NCI-H69 (cell line): ENCODE measurements around the gene SGCE.

ENCODE experiments used
- DNase-seq: peaks from one replicate; lab custom pipeline; 2025; lab: John Stamatoyannopoulos, UW

The SGCE gene

GRCh38 chr7:94621120-94621519 is 34.8 kb downstream of the SGCE start:
- DNase-seq = peak; percentile 45

DNA sequence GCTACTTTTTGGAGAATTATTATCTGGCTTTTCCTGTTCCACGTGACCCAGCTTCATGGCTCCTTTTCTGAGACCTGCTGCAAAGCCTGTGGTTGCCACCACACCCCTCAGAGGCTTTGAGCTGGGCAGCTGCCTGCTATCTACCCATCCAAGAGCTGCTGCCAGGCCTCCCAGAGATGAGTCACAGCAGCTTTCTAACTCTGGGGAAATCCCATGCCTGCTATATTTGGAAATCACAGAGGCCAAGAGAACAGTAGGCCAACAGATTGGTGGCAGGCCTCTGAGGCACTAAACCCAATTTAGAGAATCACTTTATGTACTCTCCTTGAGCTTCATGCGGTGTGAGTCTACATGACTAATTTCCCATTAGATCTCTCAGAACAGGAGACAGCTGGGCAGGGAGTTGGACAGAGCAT is 35.2 kb downstream of the SGCE start:
- DNase-seq = peak; percentile 91

GRCh38 chr7:94618126-94618525 is 37.8 kb downstream of the SGCE start:
- DNase-seq = no peak

- no peak for DNase-seq
Observed at GRCh38 chr7:94616855-94617254, 39.1 kb downstream of the SGCE start.

DNA sequence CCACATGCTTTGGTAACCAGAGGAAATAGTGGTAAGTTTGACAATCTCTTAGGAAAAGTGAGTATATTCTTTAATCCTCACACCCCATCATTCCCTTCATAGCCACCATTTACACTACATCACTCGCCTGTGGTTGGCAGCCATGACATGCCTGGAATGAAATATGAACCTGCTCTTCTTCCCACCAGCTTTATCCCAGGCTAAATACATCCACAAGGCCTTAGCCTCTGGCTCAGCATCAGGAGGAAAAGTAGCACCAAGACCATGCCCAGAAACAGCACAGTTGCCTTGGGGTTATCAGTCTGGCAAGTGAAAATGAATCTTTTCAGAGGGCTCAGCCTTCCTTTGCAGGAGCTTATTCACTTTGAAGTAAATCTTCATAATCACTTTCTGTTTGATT is 40.3 kb downstream of the SGCE start:
- no peak for DNase-seq

DNA sequence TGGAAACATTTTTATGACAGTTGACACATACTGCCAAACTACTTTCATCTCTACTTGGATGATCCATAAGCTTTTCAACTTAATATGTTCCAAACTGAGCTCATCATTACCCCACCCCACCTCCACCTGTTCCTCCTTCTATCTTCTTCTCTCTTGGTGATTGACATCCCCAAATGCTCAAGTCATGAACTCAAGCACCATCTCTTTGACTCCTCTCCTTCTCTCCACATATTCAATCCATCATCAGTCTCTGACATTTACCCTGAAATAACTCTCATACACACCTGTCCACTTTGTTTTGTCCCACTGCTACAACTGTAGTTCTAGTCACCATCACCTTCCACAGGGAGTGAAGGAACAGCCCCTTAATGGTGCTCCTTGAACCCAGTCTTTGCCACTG is 43.3 kb downstream of the SGCE start:
- DNase-seq = peak; percentile 31

GRCh38 chr7:94612253-94612652 is 43.7 kb downstream of the SGCE start:
- DNase-seq = no peak

DNA sequence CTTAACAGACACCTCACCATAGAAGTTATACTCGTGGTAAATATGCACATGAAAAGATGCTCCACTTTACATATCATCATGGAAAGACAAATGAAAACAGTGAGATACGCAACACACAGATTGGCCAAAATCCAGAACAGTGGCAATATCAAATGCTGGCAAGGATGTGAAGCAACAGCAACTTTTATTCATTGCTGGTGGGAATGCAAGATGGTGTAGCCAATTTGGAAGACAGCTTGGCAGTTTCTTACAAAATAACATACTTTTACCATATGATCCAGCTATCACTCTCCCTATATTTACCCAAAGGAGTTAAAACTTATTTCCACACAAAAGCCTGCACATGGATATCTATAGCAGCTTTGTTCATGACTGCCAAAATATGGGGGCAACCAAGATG is 46.4 kb downstream of the SGCE start:
- no peak for DNase-seq

- no peak for DNase-seq
Observed at GRCh38 chr7:94605031-94605430, 50.9 kb downstream of the SGCE start.

- DNase-seq = peak; percentile 10
Observed at GRCh38 chr7:94602181-94602580, 53.8 kb downstream of the SGCE start.

GRCh38 chr7:94600267-94600666 is 55.7 kb downstream of the SGCE start:
- no peak for DNase-seq

DNA sequence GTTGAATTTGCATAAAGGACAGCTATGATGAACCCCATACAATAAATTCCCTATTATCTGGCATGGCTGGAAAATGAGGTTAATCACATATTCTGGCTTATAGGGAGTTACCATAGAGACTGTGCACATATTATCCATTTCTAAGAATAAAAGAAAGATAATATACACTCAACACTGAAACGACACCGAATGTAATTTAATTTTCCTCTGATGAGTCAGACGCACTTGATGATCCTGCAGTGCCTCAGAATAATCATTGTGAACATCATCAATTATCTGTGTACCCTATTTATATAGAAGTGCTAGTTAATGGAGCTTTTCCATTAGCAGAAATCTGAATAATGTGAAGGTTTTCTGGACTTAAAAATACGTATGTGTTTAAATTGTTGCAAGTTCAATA is 60.2 kb downstream of the SGCE start:
- DNase-seq = no peak

DNA sequence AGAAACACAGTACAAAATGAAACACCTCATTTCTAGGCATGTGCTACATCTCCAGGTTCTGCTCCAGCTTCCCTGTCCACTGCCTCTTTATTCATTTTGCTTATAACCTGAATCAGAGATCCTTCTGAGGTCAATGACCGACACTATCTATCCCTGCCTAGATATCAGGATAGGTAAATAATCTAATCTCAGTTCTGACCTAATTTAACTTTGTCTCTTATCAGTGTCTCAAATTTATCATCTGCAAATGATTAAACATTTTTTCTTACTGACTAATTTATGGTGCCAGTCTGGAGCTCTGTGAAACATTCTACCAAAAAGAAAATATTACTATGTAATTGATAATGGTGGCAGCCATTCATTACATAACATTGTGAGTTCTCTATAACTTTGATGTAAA is 61.1 kb downstream of the SGCE start:
- DNase-seq = no peak

- DNase-seq = no peak
Observed at GRCh38 chr7:94591176-94591575, 64.8 kb downstream of the SGCE start.

DNA sequence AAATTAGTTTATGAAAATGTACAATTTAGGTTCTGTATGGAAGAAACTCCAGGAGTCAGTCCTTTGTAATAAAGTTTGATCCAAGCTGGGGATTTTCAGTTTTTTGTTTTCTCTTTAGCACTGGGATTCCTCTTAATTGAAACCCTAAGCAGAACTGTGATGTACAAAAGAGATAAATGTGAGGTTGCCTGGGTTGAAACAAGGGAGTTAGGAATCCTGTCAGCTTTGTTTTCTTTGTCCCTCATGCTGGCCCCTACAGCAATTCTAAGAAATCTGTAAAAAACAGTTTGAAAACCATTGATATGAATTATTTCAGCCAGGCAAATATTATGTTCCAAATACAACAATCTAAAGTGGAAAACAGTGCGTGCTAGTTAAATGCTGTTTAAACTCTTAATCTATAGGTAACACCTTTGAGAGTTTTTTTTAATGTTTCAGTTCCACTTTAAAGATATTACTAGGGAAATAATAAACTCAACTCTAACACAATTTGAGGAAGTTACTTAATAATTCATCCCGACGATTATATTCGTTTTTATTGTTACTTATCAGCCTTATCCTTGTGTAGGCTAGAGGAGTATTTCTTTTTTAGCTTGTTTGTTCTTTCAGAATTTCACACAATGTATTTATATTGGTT is 65.3 kb downstream of the SGCE start:
- no peak for DNase-seq

DNA sequence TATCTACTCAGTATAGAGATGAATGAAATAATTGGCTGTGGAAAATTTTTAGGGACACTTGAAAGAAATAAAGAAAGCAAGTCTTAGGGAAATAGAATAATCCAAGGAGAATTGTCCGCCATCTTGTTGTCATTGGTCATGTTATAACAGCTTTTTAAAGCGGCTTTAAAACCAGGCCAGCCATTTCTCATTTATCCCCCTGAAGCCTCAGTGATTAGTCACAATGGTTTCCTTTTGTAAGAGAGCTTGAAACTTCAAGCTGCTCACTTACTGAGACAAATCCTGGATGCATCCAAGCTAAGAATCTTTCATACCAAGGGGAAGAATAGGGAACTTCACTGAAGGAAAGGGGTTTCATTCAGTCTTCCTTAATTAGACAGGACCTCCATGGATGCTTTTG is 67.9 kb downstream of the SGCE start:
- no peak for DNase-seq

DNA sequence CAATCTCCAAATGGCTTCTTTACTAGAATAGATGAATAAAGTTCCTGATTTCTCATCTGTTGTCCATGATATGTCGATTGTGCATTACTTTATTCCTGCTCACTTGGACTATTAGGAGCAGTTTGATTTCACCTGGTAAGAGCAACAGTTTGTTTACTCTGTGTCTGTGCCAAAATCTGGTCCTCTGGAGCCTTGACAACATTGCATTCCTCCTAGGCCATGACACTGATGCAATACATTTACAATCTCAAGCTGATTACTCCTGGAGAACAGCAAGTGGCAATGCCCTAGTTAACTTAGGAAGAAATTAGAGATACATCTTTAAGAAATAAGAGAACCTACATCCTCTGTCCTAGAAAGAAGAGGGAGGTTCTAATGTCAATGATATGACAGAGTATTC is 71.8 kb downstream of the SGCE start:
- peak; percentile 31 for DNase-seq

GRCh38 chr7:94580601-94581000 is 75.3 kb downstream of the SGCE start:
- peak; percentile 37 for DNase-seq

DNA sequence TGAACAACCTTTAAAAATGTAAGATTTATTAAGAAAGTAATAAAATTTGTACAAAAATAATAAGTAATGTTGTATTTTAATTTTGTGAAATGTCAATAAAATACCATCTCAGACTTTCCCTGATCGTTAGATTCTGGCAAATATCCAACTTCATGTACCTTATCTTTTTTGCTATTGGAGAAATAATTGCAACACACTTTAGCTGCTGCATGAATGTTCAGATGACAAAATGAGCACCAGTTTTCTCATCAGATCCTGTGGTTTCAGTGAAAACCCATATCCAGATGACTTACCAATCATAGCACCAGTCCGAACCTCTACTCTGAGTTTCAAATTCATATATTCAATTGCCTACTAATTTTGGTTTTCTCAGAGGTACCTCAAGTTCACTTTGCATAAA is 76.5 kb downstream of the SGCE start:
- no peak for DNase-seq

GRCh38 chr7:94578614-94579013 is 77.3 kb downstream of the SGCE start:
- no peak for DNase-seq

GRCh38 chr7:94577357-94577756 is 78.6 kb downstream of the SGCE start:
- no peak for DNase-seq

- no peak for DNase-seq
Observed at GRCh38 chr7:94576316-94576715, 79.6 kb downstream of the SGCE start.

GRCh38 chr7:94575646-94576045 is 80.3 kb downstream of the SGCE start:
- no peak for DNase-seq

DNA sequence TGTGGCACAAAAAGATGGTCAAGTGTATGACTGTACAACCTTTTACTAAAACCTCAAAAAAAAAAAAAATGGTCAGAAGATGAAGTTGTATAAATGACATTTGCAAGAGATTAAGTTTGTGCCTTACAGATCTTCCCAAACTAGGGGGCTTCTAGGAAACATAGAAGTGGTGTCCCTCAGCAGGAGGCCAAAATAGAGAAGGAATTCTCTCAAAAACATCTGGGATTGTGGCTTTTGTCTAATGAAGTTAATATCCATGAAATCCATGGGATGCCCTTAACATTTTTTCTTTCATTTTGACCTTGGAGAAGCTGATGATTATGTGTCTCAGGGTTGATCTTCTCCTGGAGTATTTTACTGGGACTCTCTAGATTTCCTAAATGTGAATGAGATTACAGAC is 84.1 kb downstream of the SGCE start:
- DNase-seq = no peak

DNA sequence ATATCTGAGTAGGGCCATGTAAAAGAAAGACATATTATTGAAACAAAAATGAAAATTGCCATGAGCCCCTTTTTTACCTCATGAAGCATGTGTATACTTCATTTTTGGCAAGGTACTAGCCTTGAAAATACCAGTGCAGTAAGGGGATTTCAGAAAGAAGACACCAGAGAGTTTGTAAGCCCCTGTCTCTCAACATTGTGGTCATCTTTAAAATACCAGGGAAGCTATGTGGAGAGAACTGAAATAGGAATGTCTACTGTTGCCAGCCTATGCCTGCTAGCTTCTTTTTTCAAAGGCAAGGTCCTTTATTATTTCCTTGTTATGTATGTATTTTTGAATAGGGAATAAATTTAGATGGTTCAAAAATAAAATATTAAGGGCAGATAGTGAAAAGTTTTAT is 88.5 kb downstream of the SGCE start:
- DNase-seq = no peak
